Smooth muscle cell of trachea (primary cell): Measurements from ENCODE around the gene ZNF737. TPM values are rescaled to one million over a fixed set of nuclear protein-coding genes. Genes with fewer than 3 reads are reported as not detected.

Experiments used
- total RNA-seq: library from RNA; depleted of rRNA; stranded (reverse); fragments of >200 nt; gene quantifications from 2 replicates; pipeline ENCODE4 v1.2.1, GENCODE V29; 2014

Gene ZNF737
- 10.1 and 12.5 TPM in 2 replicates for total RNA-seq

GRCh38 chr19:20565321-20566018, at the start of gene ZNF737:
ZNF737 (minus strand) TSS chr19:20565781; CDS start chr19:20565640, 141 bp downstream.

Other genes starting within 250 kb of the ZNF737 start
- 13.7 and 14.7 TPM in 2 replicates for gene ZNF626, start 95.8 kb upstream of the ZNF737 start, total RNA-seq
- gene ZNF66, start 210.5 kb upstream of the ZNF737 start, total RNA-seq = 0.83 and 3.5 TPM in 2 replicates